Ovary (tissue), 9 donors: ENCODE results near the gene MYO9B. TPM values are rescaled to one million over a fixed set of nuclear protein-coding genes. Genes with fewer than 3 reads are reported as not detected.

Experiments
- DNase-seq, 5 donors: peaks; one replicate each; pipeline ENCODE4 v3.0.0-alpha.2; 2019 to 2020
- H3K27ac ChIP-seq, 2 donors: fragments of 200-600 bp; one replicate each; pipeline versions ENCODE4 v1.5.1 to v1.8.0; 2019 to 2022
- H3K27me3 ChIP-seq: fragments of 200-600 bp; one replicate; pipeline ENCODE4 v1.8.0; 2022
- H3K36me3 ChIP-seq: fragments of 200-600 bp; sonication (generic); one replicate; pipeline ENCODE4 v1.5.1; 2019
- H3K4me1 ChIP-seq: one replicate; pipeline ENCODE4 v1.8.1; 2013; ENCODE audit warnings: mild to moderate bottlenecking, moderate library complexity; ENCODE audit not compliant: insufficient read depth
- H3K4me3 ChIP-seq: fragments of 200-600 bp; sonication (generic); one replicate; pipeline ENCODE4 v1.5.1; 2017
- H3K9me3 ChIP-seq, 2 donors: fragments of 200-600 bp in 1 of 2; sonication (generic) in 1 of 2; one replicate each; pipeline versions ENCODE4 v1.5.1 to v1.8.1; 2013 to 2019; ENCODE audit warnings: mild to moderate bottlenecking in 1 of 2, moderate library complexity in 1 of 2
- CTCF ChIP-seq, 3 donors: fragments of 450-650 bp in 2 of 3; fragments of 200-600 bp in 1 of 3; IDR thresholded peaks; one replicate each; pipeline versions ENCODE4 v1.5.1 to v1.8.0; 2016 to 2022; ENCODE audit warnings: antibody characterized with exemption in 3 of 3, mild to moderate bottlenecking in 1 of 3
- EP300 ChIP-seq: sonication (generic); formaldehyde crosslinking; IDR thresholded peaks from one replicate; pipeline ENCODE4 v1.6.1; 2017; ENCODE audit warnings: antibody characterized with exemption
- POLR2A ChIP-seq: fragments of 450-650 bp; IDR thresholded peaks from one replicate; pipeline ENCODE4 v1.6.1; 2017; ENCODE audit warnings: antibody characterized with exemption, mild to moderate bottlenecking, moderate library complexity
- WGBS, 3 donors: extraction: QIAGEN DNeasy Blood & Tissue Kit in 1 of 3; methylation state at CpG; one replicate each; pipeline versions ENCODE4 v1.1.5 to v1.1.7; 2013 to 2017; 5-methylcytosine and 5-hydroxymethylcytosine counted together
- intact Hi-C, 4 donors: fragments of 100-400 bp; cut with DNase I; formaldehyde crosslinking; loops; one replicate each; pipeline versions ENCODE4 v1.11.0 to v1.15.1; 2022 to 2023
- polyA plus RNA-seq, 2 donors: library from polyadenylated mRNA; stranded (reverse); fragments of 200-250 nt in 1 of 2; fragments of 350-450 nt in 1 of 2; fragmentation: Illumina TruSeq in 1 of 2; extraction: RNeasy Lipid Tissue Mini Kit (QIAGEN cat#74804) in 1 of 2; gene quantifications; one replicate each; pipeline ENCODE4 v1.2.3, GENCODE V29; 2013 to 2014
- total RNA-seq, 7 donors: library from RNA; depleted of rRNA in 2 of 7; stranded (reverse); fragments of >200 nt in 2 of 7; fragmentation: NEBNext Ultra II Directional in 3 of 7; extraction: Animal tissue kit (Norgen Biotek cat#: 25700) in 3 of 7; gene quantifications; one replicate each; pipeline versions ENCODE4 v1.1.0 to v1.2.4, GENCODE V29; 2016 to 2023
- donor health status: DM: no; HTN: no; CAD: no; lungs with moderate emphysema.
- donor health status: DM: no; HTN: no; CAD: no.
- donor health status: Bipolar disorder and iron deficiency.
- donor health status: DM: yes; HTN: yes; CAD: no.
- donor health status: DM: no; HTN: no; CAD: no.
- donor health status: DM: yes; HTN: yes; CAD: no.

Gene MYO9B
- total and polyA plus RNA-seq, 9 donors: 17.9 to 56.3 (median 34.1) TPM

GRCh38 chr19:17079710-17080439, 4.3 kb downstream of the MYO9B start:
- Histone ChIP-seq H3K27me3 (no peaks in the 10 kb centered on the region), H3K4me3 (peak overlapping the region; percentile 38), H3K27ac (no peak overlapping the region), H3K9me3 (no peaks in the 10 kb centered on the region), H3K36me3 (no peaks in the 10 kb centered on the region), H3K4me1 (peaks cover 2% of the 10 kb centered on the region)
- intact Hi-C loops: loop anchor here in 2 of 4 donors (10.0 kb wide), 2 partner anchors 55 to 205 kb away; partner anchors contain the start of gene ANKLE1 (in 2 of the 2)
- TF ChIP-seq CTCF (IDR thresholded peaks at IDR 0.05) (peak in 1 of 3 donors; percentile 34), POLR2A (no peak)
- DNase-seq: peak in 2 of 5 donors; percentile 32 to 45
- 47 to 55% (median 50%) methylated on average over 28 of the region's 28 CpGs for WGBS, 3 donors

GRCh38 chr19:17080440-17080801, 4.8 kb downstream of the MYO9B start:
- TF ChIP-seq POLR2A (no peak), CTCF (IDR thresholded peaks at IDR 0.05) (no peak), EP300 (no peak)
- Histone ChIP-seq H3K9me3 (no peaks in the 10 kb centered on the region), H3K4me1 (peaks cover 2% of the 10 kb centered on the region), H3K36me3 (no peaks in the 10 kb centered on the region), H3K4me3 (no peak overlapping the region), H3K27me3 (no peaks in the 10 kb centered on the region), H3K27ac (no peak overlapping the region)
- 85 to 88% (median 87%) methylated on average over 4 of the region's 4 CpGs for WGBS, 3 donors
- no peak for DNase-seq
- intact Hi-C loops: no loop called here

GRCh38 chr19:17081672-17082630, 6.4 kb downstream of the MYO9B start:
- Histone ChIP-seq H3K9me3 (no peaks in the 10 kb centered on the region), H3K36me3 (no peaks in the 10 kb centered on the region), H3K27me3 (no peaks in the 10 kb centered on the region), H3K4me3 (no peak overlapping the region), H3K27ac (no peak overlapping the region), H3K4me1 (no peaks in the 10 kb centered on the region)
- DNase-seq: no peak
- WGBS, 3 donors: 69 to 83% (median 78%) methylated on average over 20 of the region's 20 CpGs
- TF ChIP-seq CTCF (IDR thresholded peaks at IDR 0.05) (no peak), EP300 (no peak), POLR2A (no peak)
- intact Hi-C loops: no loop called here

GRCh38 chr19:17086120-17086519, 10.5 kb downstream of the MYO9B start:
- Histone ChIP-seq H3K36me3 (no peaks in the 10 kb centered on the region), H3K4me1 (no peaks in the 10 kb centered on the region), H3K27me3 (no peaks in the 10 kb centered on the region), H3K27ac (no peak overlapping the region), H3K4me3 (no peak overlapping the region), H3K9me3 (no peaks in the 10 kb centered on the region)
- no peak for DNase-seq
- WGBS, 3 donors: 91 to 93% (median 92%) methylated on average over 14 of the region's 14 CpGs
- TF ChIP-seq CTCF (IDR thresholded peaks at IDR 0.05) (no peak), EP300 (no peak), POLR2A (no peak)
- intact Hi-C loops: no loop called here
